Erythroblast (primary cell): ENCODE results near the gene SERPINB11.

Experiments
- GATA1 ChIP-seq: IDR thresholded peaks from 2 replicates; pipeline ENCODE4 v1.6.1; 2011; ENCODE audit warnings: low read depth, mild to moderate bottlenecking, control low read depth, low read length, moderate library complexity
- POLR2A ChIP-seq: IDR thresholded peaks from 2 replicates; pipeline ENCODE4 v1.6.1; 2011; ENCODE audit warnings: mild to moderate bottlenecking, low read length

- no peak for TF ChIP-seq POLR2A
- TF ChIP-seq GATA1: no peak
Measured at GRCh38 chr18:63752636-63753035, 49.9 kb downstream of the SERPINB11 start.
